Testis (tissue), 2 donors: Measurements from ENCODE around the gene CRACDL.

Experiments used
- CTCF ChIP-seq, 3 experiments: fragments of 450-650 bp in 2 of 3; fragments of 200-600 bp in 1 of 3; sonication (generic) in 1 of 3; IDR thresholded peaks; one replicate each; pipeline ENCODE4 v1.5.1; 2016 to 2019; ENCODE audit warnings: antibody characterized with exemption in 3 of 3, mild to moderate bottlenecking in 2 of 3, moderate library complexity in 1 of 3
- POLR2A ChIP-seq: fragments of 450-650 bp; IDR thresholded peaks from one replicate; pipeline ENCODE4 v1.6.1; 2017; ENCODE audit warnings: antibody characterized with exemption, mild to moderate bottlenecking, moderate library complexity

- no peak for TF ChIP-seq POLR2A
- no peak for TF ChIP-seq CTCF (IDR thresholded peaks at IDR 0.05)
Observed at GRCh38 chr2:98903767-98904485, 32.1 kb downstream of the CRACDL start.
